ENCODE data around the gene SPRR1A.
A peak's percentile ranks its signal among the peaks of the same experiment; 100 is the strongest.

Gene SPRR1A

DNA sequence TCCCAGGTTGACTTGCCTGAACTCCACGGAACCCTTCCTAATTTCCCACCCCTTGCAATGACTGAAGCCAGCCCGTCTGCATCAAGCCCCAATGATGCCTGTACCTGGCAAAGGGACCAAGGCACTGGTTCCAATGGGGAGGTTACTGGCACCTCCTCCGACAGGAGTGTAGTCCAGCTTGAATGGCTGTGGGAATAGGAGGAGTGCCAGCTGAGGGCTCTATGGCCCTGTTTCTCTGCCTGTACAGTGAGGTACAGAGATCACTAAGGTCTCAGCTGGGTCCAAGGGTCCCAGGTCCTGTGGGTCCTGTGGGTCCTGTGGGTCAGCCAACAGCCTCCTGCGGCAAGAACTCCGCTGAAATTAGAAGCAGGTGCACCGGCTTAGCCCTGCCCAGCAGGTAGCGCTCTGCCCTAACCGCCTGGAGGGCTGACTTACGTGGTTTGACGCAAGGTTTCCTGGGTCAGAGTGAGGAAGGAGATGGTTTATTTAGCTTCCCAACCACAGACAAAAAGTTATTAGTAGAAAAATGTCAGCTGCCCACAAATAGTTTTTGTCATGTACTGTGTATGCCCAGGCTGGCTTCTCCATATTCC, 23.3 kb upstream of the SPRR1A start:
- Histone ChIP-seq H3K79me1 (ENCODE audit: low read depth, low read length) (no peaks in the 10 kb centered on the region), H3K9ac (ENCODE audit: low read depth, low read length, poor library complexity) (no peak overlapping the region), H2BK120ac (ENCODE audit: low read depth, low read length) (no peak overlapping the region), H2AK5ac (ENCODE audit: low read depth, low read length) (no peak overlapping the region), H2AFZ (ENCODE audit: low read length) (no peak overlapping the region), H2BK5ac (ENCODE audit: low read length) (no peak overlapping the region), H3K36me3 (replicated peaks in 1 of 2; ENCODE audit: control insufficient read depth in 2 of 2, insufficient read depth in 2 of 2, low read length in 2 of 2) (no peaks in the 10 kb centered on the region), H3K9me3 (replicated peaks in 1 of 2; ENCODE audit: control insufficient read depth in 2 of 2, insufficient read depth in 1 of 2, low read depth in 1 of 2, low read length in 2 of 2) (no peaks in the 10 kb centered on the region), H3K27me3 (ENCODE audit: control insufficient read depth in 3 of 3, insufficient read depth in 3 of 3, low read depth in 1 of 3, low read length in 3 of 3) (no peaks in the 10 kb centered on the region), H4K8ac (ENCODE audit: low read depth, low read length) (no peak overlapping the region), H3K4me3 (ENCODE audit: low read length in 2 of 2) (no peak overlapping the region), H3K27ac (replicated peaks; ENCODE audit: low read length) (no peak overlapping the region), H2BK15ac (ENCODE audit: low read length) (peak overlapping the region; percentile 31), H4K91ac (ENCODE audit: low read depth, low read length, poor library complexity) (no peak overlapping the region), H2BK12ac (ENCODE audit: low read length) (peak overlapping the region; percentile 52), H3K23ac (ENCODE audit: low read depth, low read length, poor library complexity) (no peak overlapping the region), H3K4ac (ENCODE audit: low read length) (no peak overlapping the region), H3K4me1 (ENCODE audit: control insufficient read depth in 2 of 2, insufficient read depth in 1 of 2, low read depth in 1 of 2, low read length in 2 of 2) (no peaks in the 10 kb centered on the region), H3K14ac (ENCODE audit: low read length) (peak overlapping the region; percentile 6), H3K4me2 (ENCODE audit: insufficient read depth, low read length, poor library complexity, severe bottlenecking) (no peak overlapping the region), H3K18ac (ENCODE audit: low read length) (peak overlapping the region; percentile 61)
- WGBS, 2 donors (ENCODE audit: extremely low coverage in 2 of 2, insufficient read length in 2 of 2, insufficient replicate concordance in 1 of 2), result no CpG with 5 or more reads among the region's 10 CpGs
- no peak for DNase-seq (ENCODE audit: low spot score)

DNA sequence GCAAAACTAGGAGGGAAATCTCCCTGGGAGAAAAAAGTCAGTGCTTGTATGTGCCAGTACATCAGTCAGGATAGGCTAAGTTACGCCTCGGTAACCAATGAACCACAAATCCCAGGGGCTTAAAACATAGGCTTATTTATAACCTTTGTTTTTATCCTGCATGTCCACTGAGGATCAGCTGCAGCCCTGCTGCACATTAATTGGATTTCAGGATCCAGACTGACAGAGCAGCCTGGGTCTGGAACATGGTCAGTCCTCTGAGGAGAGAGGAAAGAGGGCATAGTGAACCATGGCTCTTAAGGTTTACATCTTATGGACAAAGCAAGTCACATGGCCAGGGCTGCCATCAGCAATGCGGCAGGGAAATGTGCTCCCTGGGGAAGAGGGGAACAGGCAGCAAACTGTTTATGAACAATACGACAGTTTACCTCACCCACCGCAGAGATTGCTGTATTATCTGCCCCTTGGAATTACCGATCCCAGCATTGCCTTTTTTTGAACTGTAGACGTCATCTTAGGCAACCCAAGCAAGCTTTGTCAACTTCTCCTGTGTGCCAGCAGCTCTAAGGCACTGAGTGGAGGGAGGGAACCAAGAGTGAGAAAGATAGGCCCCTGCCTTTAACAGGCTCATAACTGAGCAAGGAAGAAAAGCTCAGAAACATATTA, 22.5 kb upstream of the SPRR1A start:
- Histone ChIP-seq H3K4me1 (ENCODE audit: control insufficient read depth in 2 of 2, insufficient read depth in 1 of 2, low read depth in 1 of 2, low read length in 2 of 2) (no peaks in the 10 kb centered on the region), H3K4me2 (ENCODE audit: insufficient read depth, low read length, poor library complexity, severe bottlenecking) (no peak overlapping the region), H2BK120ac (ENCODE audit: low read depth, low read length) (no peak overlapping the region), H3K14ac (ENCODE audit: low read length) (no peak overlapping the region), H3K27me3 (ENCODE audit: control insufficient read depth in 3 of 3, insufficient read depth in 3 of 3, low read depth in 1 of 3, low read length in 3 of 3) (no peaks in the 10 kb centered on the region), H3K9ac (ENCODE audit: low read depth, low read length, poor library complexity) (no peak overlapping the region), H3K23ac (ENCODE audit: low read depth, low read length, poor library complexity) (no peak overlapping the region), H3K27ac (replicated peaks; ENCODE audit: low read length) (no peak overlapping the region), H2AK5ac (ENCODE audit: low read depth, low read length) (no peak overlapping the region), H2BK12ac (ENCODE audit: low read length) (no peak overlapping the region), H3K4ac (ENCODE audit: low read length) (no peak overlapping the region), H3K18ac (ENCODE audit: low read length) (no peak overlapping the region), H2AFZ (ENCODE audit: low read length) (no peak overlapping the region), H4K91ac (ENCODE audit: low read depth, low read length, poor library complexity) (no peak overlapping the region), H4K8ac (ENCODE audit: low read depth, low read length) (no peak overlapping the region), H3K9me3 (replicated peaks in 1 of 2; ENCODE audit: control insufficient read depth in 2 of 2, insufficient read depth in 1 of 2, low read depth in 1 of 2, low read length in 2 of 2) (no peaks in the 10 kb centered on the region), H3K79me1 (ENCODE audit: low read depth, low read length) (no peaks in the 10 kb centered on the region), H3K4me3 (ENCODE audit: low read length in 2 of 2) (no peak overlapping the region), H3K36me3 (replicated peaks in 1 of 2; ENCODE audit: control insufficient read depth in 2 of 2, insufficient read depth in 2 of 2, low read length in 2 of 2) (no peaks in the 10 kb centered on the region), H2BK15ac (ENCODE audit: low read length) (no peak overlapping the region), H2BK5ac (ENCODE audit: low read length) (no peak overlapping the region)
- WGBS, 2 donors (ENCODE audit: extremely low coverage in 2 of 2, insufficient read length in 2 of 2, insufficient replicate concordance in 1 of 2), result no CpG with 5 or more reads among the region's 7 CpGs
- no peak for DNase-seq (ENCODE audit: low spot score)

DNA sequence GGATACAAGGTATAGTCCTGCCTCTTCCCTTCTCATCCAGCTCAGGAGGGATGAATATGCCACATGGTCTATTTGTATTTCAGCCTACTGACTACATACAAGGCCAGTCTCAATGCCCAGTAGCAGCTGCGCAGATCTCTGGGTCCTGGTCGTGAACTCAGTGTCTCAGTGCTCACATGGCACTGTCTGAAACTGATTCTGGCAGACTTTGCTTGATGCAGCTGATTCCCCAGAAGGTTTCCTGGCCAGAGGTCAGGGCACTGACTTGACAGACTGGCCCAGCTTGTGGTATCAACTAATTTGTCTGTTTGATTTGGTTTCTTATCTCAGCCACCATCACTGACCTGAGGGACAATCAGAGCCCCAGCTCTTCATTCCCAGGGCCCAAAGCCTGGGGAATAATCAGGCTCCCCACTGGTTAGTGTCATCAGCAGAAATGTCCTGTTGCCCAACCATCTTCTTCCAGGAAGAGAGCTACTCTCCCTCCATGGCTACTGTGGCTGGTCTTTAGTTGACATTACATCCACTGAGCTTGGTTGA, 20.9 kb upstream of the SPRR1A start:
- no peak overlapping the region for H4K91ac ChIP-seq (ENCODE audit: low read depth, low read length, poor library complexity)
- no peak overlapping the region for H3K4ac ChIP-seq (ENCODE audit: low read length)
- no peak overlapping the region for H3K4me2 ChIP-seq (ENCODE audit: insufficient read depth, low read length, poor library complexity, severe bottlenecking)
- no peaks in the 10 kb centered on the region for H3K4me1 ChIP-seq (ENCODE audit: control insufficient read depth in 2 of 2, insufficient read depth in 1 of 2, low read depth in 1 of 2, low read length in 2 of 2)
- no peaks in the 10 kb centered on the region for H3K79me1 ChIP-seq (ENCODE audit: low read depth, low read length)
- no peak overlapping the region for H2AK5ac ChIP-seq (ENCODE audit: low read depth, low read length)
- no peak overlapping the region for H3K27ac ChIP-seq (replicated peaks; ENCODE audit: low read length)
- H3K23ac ChIP-seq (ENCODE audit: low read depth, low read length, poor library complexity), result no peak overlapping the region
- H2BK120ac ChIP-seq (ENCODE audit: low read depth, low read length), result no peak overlapping the region
- no peak overlapping the region for H2AFZ ChIP-seq (ENCODE audit: low read length)
- H3K27me3 ChIP-seq (ENCODE audit: control insufficient read depth in 3 of 3, insufficient read depth in 3 of 3, low read depth in 1 of 3, low read length in 3 of 3), result no peaks in the 10 kb centered on the region
- H3K9ac ChIP-seq (ENCODE audit: low read depth, low read length, poor library complexity), result no peak overlapping the region
- no peak for DNase-seq (ENCODE audit: low spot score)
- H3K18ac ChIP-seq (ENCODE audit: low read length), result no peak overlapping the region
- H2BK12ac ChIP-seq (ENCODE audit: low read length), result no peak overlapping the region
- H4K8ac ChIP-seq (ENCODE audit: low read depth, low read length), result no peak overlapping the region
- no peaks in the 10 kb centered on the region for H3K36me3 ChIP-seq (replicated peaks in 1 of 2; ENCODE audit: control insufficient read depth in 2 of 2, insufficient read depth in 2 of 2, low read length in 2 of 2)
- no peak overlapping the region for H3K4me3 ChIP-seq (ENCODE audit: low read length in 2 of 2)
- no peak overlapping the region for H2BK5ac ChIP-seq (ENCODE audit: low read length)
- H3K9me3 ChIP-seq (replicated peaks in 1 of 2; ENCODE audit: control insufficient read depth in 2 of 2, insufficient read depth in 1 of 2, low read depth in 1 of 2, low read length in 2 of 2), result no peaks in the 10 kb centered on the region
- no CpG with 5 or more reads among the region's 2 CpGs for WGBS, 2 donors (ENCODE audit: extremely low coverage in 2 of 2, insufficient read length in 2 of 2, insufficient replicate concordance in 1 of 2)
- no peak overlapping the region for H2BK15ac ChIP-seq (ENCODE audit: low read length)
- no peak overlapping the region for H3K14ac ChIP-seq (ENCODE audit: low read length)

DNA sequence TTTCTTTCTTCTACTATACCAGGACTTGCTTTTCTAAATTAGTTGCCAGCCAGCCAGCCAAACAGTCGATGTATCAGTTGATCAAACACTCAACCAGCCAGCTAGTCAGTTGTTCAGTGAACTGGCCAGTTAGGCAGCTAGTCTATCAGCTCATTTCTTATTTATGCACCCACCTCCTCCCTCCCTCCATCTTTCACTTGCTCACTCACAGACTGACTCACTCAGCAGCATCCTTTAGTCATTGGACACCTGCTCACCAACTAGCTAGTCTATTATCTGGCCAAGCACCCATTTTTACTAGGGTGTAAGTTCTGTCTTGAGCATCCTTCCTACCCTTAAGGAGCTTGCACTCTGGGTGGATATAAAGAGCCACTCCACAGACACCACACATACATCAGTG, 19.3 kb upstream of the SPRR1A start:
- Histone ChIP-seq H2BK5ac (ENCODE audit: low read length) (no peak overlapping the region), H3K4me2 (ENCODE audit: insufficient read depth, low read length, poor library complexity, severe bottlenecking) (no peak overlapping the region), H3K27me3 (ENCODE audit: control insufficient read depth in 3 of 3, insufficient read depth in 3 of 3, low read depth in 1 of 3, low read length in 3 of 3) (peaks cover 0 to 4% (median 0%) of the 10 kb centered on the region in 3 experiments), H3K27ac (replicated peaks; ENCODE audit: low read length) (no peak overlapping the region), H3K14ac (ENCODE audit: low read length) (no peak overlapping the region), H3K9me3 (replicated peaks in 1 of 2; ENCODE audit: control insufficient read depth in 2 of 2, insufficient read depth in 1 of 2, low read depth in 1 of 2, low read length in 2 of 2) (no peaks in the 10 kb centered on the region), H3K9ac (ENCODE audit: low read depth, low read length, poor library complexity) (no peak overlapping the region), H4K91ac (ENCODE audit: low read depth, low read length, poor library complexity) (no peak overlapping the region), H3K18ac (ENCODE audit: low read length) (no peak overlapping the region), H2BK15ac (ENCODE audit: low read length) (no peak overlapping the region), H3K4ac (ENCODE audit: low read length) (no peak overlapping the region), H3K4me1 (ENCODE audit: control insufficient read depth in 2 of 2, insufficient read depth in 1 of 2, low read depth in 1 of 2, low read length in 2 of 2) (no peaks in the 10 kb centered on the region), H2BK120ac (ENCODE audit: low read depth, low read length) (no peak overlapping the region), H2AFZ (ENCODE audit: low read length) (no peak overlapping the region), H4K8ac (ENCODE audit: low read depth, low read length) (no peak overlapping the region), H3K36me3 (replicated peaks in 1 of 2; ENCODE audit: control insufficient read depth in 2 of 2, insufficient read depth in 2 of 2, low read length in 2 of 2) (no peaks in the 10 kb centered on the region), H3K79me1 (ENCODE audit: low read depth, low read length) (no peaks in the 10 kb centered on the region), H3K4me3 (ENCODE audit: low read length in 2 of 2) (no peak overlapping the region), H3K23ac (ENCODE audit: low read depth, low read length, poor library complexity) (no peak overlapping the region), H2AK5ac (ENCODE audit: low read depth, low read length) (no peak overlapping the region), H2BK12ac (ENCODE audit: low read length) (no peak overlapping the region)
- WGBS, 2 donors (ENCODE audit: extremely low coverage in 2 of 2, insufficient read length in 2 of 2, insufficient replicate concordance in 1 of 2), result no CpG with 5 or more reads among the region's 1 CpG
- DNase-seq (ENCODE audit: low spot score), result no peak
